HepG2 (cell line): Measurements from ENCODE around the gene COX18.

Experiments
- CHCHD3 ChIP-seq: sonication (generic); formaldehyde crosslinking; IDR thresholded peaks from 2 replicates; pipeline ENCODE4 v1.8.0; 2022; ENCODE audit warnings: mild to moderate bottlenecking, missing genetic modification reagents, moderate library complexity
- EZH2 ChIP-seq: conservative IDR thresholded peaks from 2 replicates; pipeline ENCODE4 v1.6.1; 2012; ENCODE audit warnings: mild to moderate bottlenecking, low read depth, low read length, moderate library complexity
- JUN ChIP-seq: sonication (generic); formaldehyde crosslinking; IDR thresholded peaks from 2 replicates; pipeline ENCODE4 v1.4.0; 2020; ENCODE audit warnings: mild to moderate bottlenecking, missing genetic modification reagents
- POLR2A ChIP-seq, 2 experiments: IDR thresholded peaks; 2 replicates each; pipeline ENCODE4 v1.6.1; 2011; ENCODE audit warnings: low read depth in 2 of 2, low read length in 2 of 2, mild to moderate bottlenecking in 1 of 2, moderate library complexity in 1 of 2; ENCODE audit not compliant: insufficient read depth in 1 of 2
- POLR2AphosphoS5 ChIP-seq: IDR thresholded peaks from 2 replicates; pipeline ENCODE4 v1.6.1; 2012; ENCODE audit warnings: low read depth, low read length
- TARDBP ChIP-seq: sonication (generic); formaldehyde crosslinking; IDR thresholded peaks from 2 replicates; pipeline ENCODE4 v1.8.0; 2022; ENCODE audit warnings: mild to moderate bottlenecking, missing genetic modification reagents
- ZNF589 ChIP-seq: sonication (generic); formaldehyde crosslinking; conservative IDR thresholded peaks from 2 replicates; pipeline ENCODE4 v1.8.0; 2022; ENCODE audit warnings: mild to moderate bottlenecking, moderate library complexity, missing genetic modification reagents
- ZNF790 ChIP-seq: sonication (generic); formaldehyde crosslinking; IDR thresholded peaks from 2 replicates; pipeline ENCODE4 v1.8.0; 2022; ENCODE audit warnings: missing genetic modification reagents, mild to moderate bottlenecking, borderline replicate concordance
- TF ChIP-seq, protein P1 (sequence below): sonication (generic); formaldehyde crosslinking; IDR thresholded peaks from 2 replicates; pipeline ENCODE4 v1.5.0; 2020; ENCODE audit warnings: mild to moderate bottlenecking, missing genetic modification reagents, moderate library complexity
- TF ChIP-seq, protein P2 (sequence below): sonication (generic); formaldehyde crosslinking; IDR thresholded peaks from 2 replicates; pipeline ENCODE4 v1.4.0; 2020; ENCODE audit warnings: missing genetic modification reagents

DNA sequence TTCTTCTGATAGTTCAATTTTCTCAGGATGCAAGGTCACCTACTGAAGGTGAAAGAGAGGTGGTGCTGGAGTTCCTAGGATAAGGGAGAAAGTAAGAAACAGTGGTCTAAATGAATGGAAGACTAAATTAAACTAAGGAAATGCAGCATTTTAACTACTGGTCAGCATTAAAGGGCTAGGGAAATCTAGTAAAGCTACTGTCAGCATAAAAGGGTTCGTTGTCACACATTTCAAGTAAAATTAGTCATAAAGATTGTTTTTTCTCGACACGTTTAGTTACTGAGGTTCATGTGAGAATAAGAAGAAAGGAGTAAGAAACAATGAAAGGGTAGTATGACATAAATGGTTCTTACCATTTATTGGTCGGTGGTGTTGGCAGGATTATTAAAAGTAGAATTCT lies 40.0 kb upstream of the COX18 start:
- TF ChIP-seq EZH2: no peak
- no peak for TF ChIP-seq ZNF790
- TF ChIP-seq TARDBP: no peak
- TF ChIP-seq JUN (CRISPR knock-in tag): no peak
- TF ChIP-seq, protein P1, sequence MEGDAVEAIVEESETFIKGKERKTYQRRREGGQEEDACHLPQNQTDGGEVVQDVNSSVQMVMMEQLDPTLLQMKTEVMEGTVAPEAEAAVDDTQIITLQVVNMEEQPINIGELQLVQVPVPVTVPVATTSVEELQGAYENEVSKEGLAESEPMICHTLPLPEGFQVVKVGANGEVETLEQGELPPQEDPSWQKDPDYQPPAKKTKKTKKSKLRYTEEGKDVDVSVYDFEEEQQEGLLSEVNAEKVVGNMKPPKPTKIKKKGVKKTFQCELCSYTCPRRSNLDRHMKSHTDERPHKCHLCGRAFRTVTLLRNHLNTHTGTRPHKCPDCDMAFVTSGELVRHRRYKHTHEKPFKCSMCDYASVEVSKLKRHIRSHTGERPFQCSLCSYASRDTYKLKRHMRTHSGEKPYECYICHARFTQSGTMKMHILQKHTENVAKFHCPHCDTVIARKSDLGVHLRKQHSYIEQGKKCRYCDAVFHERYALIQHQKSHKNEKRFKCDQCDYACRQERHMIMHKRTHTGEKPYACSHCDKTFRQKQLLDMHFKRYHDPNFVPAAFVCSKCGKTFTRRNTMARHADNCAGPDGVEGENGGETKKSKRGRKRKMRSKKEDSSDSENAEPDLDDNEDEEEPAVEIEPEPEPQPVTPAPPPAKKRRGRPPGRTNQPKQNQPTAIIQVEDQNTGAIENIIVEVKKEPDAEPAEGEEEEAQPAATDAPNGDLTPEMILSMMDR (CRISPR knock-in tag): no peak
- TF ChIP-seq POLR2A (IDR thresholded peaks at IDR 0.05; ENCODE audit: insufficient read depth in 1 of 2, low read depth in 2 of 2, low read length in 2 of 2): no peak
- TF ChIP-seq, protein P2, sequence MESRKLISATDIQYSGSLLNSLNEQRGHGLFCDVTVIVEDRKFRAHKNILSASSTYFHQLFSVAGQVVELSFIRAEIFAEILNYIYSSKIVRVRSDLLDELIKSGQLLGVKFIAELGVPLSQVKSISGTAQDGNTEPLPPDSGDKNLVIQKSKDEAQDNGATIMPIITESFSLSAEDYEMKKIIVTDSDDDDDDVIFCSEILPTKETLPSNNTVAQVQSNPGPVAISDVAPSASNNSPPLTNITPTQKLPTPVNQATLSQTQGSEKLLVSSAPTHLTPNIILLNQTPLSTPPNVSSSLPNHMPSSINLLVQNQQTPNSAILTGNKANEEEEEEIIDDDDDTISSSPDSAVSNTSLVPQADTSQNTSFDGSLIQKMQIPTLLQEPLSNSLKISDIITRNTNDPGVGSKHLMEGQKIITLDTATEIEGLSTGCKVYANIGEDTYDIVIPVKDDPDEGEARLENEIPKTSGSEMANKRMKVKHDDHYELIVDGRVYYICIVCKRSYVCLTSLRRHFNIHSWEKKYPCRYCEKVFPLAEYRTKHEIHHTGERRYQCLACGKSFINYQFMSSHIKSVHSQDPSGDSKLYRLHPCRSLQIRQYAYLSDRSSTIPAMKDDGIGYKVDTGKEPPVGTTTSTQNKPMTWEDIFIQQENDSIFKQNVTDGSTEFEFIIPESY (CRISPR knock-in tag): no peak
- no peak for TF ChIP-seq POLR2AphosphoS5
- no peak for TF ChIP-seq ZNF589 (CRISPR knock-in tag)
- no peak for TF ChIP-seq CHCHD3
